ENCODE measurements around the gene GRIN2A. TPM values are rescaled to one million over a fixed set of nuclear protein-coding genes. Genes with fewer than 3 reads are reported as not detected.

The GRIN2A gene
- total and polyA plus RNA-seq, 2 of the 8 experiments (the other 6 are each of a cell fraction or from before 2014, with no cell fraction given): 0.18 to 1.8 TPM

GRCh38 chr16:10188236-10188635 lies 6.0 kb upstream of the GRIN2A start (continued):
- TF ChIP-seq EP300 (IDR thresholded peaks at IDR 0.05; ENCODE audit: borderline replicate concordance in 1 of 2, low read depth in 2 of 2, low read length in 2 of 2): no peak
- TF ChIP-seq SIX5 (IDR thresholded peaks at IDR 0.05; ENCODE audit: low read depth, low read length): no peak
- TF ChIP-seq NANOG (IDR thresholded peaks at IDR 0.05; ENCODE audit: insufficient read depth, low read depth, low read length, poor library complexity, severe bottlenecking): no peak
